Vagina (tissue), 2 donors: ENCODE results near the gene SERPINA9.

Experiments
- POLR2A ChIP-seq, 2 donors: fragments of 450-650 bp; IDR thresholded peaks; one replicate each; pipeline ENCODE4 v1.6.1; 2017; ENCODE audit warnings: antibody characterized with exemption in 2 of 2, mild to moderate bottlenecking in 2 of 2, moderate library complexity in 2 of 2
- POLR2AphosphoS5 ChIP-seq, 2 donors: sonication (generic); formaldehyde crosslinking; IDR thresholded peaks; one replicate each; pipeline ENCODE4 v1.9.0; 2017; ENCODE audit warnings: antibody characterized with exemption in 2 of 2, mild to moderate bottlenecking in 2 of 2, low read depth in 1 of 2; ENCODE audit not compliant: insufficient read depth in 1 of 2
- TF ChIP-seq, protein P1 (sequence below), 3 experiments: fragments of 450-650 bp in 2 of 3; fragments of 200-600 bp in 1 of 3; sonication (generic) in 1 of 3; IDR thresholded peaks; one replicate each; pipeline ENCODE4 v1.5.1; 2017 to 2019; ENCODE audit warnings: antibody characterized with exemption in 3 of 3, mild to moderate bottlenecking in 2 of 3, moderate library complexity in 2 of 3

DNA sequence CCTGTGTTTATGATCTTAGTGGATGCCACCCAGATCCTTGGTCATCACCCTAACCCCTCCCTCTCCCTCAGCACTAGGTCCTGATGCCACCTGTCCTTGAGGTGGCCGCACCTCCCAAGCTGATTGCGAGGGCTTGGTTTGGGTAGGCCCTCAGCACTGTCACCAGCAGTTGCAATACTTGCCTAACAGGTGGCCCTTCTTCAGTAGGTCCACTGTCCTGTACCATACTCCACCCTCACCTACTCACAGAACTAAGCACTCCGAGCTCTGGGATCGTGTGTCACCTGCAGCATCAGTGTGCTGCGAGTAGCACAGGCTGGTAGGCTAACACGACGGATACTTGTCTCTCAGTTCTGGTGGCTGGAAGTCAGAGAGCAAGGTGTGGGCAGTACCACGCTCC lies 47.3 kb upstream of the SERPINA9 start:
- TF ChIP-seq, protein P1, sequence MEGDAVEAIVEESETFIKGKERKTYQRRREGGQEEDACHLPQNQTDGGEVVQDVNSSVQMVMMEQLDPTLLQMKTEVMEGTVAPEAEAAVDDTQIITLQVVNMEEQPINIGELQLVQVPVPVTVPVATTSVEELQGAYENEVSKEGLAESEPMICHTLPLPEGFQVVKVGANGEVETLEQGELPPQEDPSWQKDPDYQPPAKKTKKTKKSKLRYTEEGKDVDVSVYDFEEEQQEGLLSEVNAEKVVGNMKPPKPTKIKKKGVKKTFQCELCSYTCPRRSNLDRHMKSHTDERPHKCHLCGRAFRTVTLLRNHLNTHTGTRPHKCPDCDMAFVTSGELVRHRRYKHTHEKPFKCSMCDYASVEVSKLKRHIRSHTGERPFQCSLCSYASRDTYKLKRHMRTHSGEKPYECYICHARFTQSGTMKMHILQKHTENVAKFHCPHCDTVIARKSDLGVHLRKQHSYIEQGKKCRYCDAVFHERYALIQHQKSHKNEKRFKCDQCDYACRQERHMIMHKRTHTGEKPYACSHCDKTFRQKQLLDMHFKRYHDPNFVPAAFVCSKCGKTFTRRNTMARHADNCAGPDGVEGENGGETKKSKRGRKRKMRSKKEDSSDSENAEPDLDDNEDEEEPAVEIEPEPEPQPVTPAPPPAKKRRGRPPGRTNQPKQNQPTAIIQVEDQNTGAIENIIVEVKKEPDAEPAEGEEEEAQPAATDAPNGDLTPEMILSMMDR (IDR thresholded peaks at IDR 0.05), result no peak
- no peak for TF ChIP-seq POLR2A (IDR thresholded peaks at IDR 0.05)
- no peak for TF ChIP-seq POLR2AphosphoS5 (IDR thresholded peaks at IDR 0.05; ENCODE audit: insufficient read depth in 1 of 2, low read depth in 1 of 2)
